ENCODE measurements around the gene ZNF23.
A peak's percentile ranks its signal among the peaks of the same experiment; 100 is the strongest.

Gene ZNF23

GRCh38 chr16:71414038-71414437 lies 48.0 kb downstream of the ZNF23 start:
- no peaks in the 10 kb centered on the region for H3K9me3 Mint-ChIP-seq
- no peak overlapping the region for H3K4me3 Mint-ChIP-seq
- peaks cover 12% of the 10 kb centered on the region for H3K4me1 Mint-ChIP-seq
- H3K27ac Mint-ChIP-seq = no peak overlapping the region
- DNase-seq = no peak
- no peaks in the 10 kb centered on the region for H3K36me3 Mint-ChIP-seq (ENCODE audit: low read depth)
- peaks cover 64% of the 10 kb centered on the region for H3K27me3 Mint-ChIP-seq (ENCODE audit: low read depth, poor library complexity)
- TF ChIP-seq CTCF (IDR thresholded peaks at IDR 0.05) = no peak

GRCh38 chr16:71413341-71413740 lies 48.7 kb downstream of the ZNF23 start:
- H3K36me3 Mint-ChIP-seq (ENCODE audit: low read depth) = no peaks in the 10 kb centered on the region
- no peak overlapping the region for H3K4me3 Mint-ChIP-seq
- no peak for DNase-seq
- peaks cover 64% of the 10 kb centered on the region for H3K27me3 Mint-ChIP-seq (ENCODE audit: low read depth, poor library complexity)
- no peaks in the 10 kb centered on the region for H3K9me3 Mint-ChIP-seq
- no peak for TF ChIP-seq CTCF (IDR thresholded peaks at IDR 0.05)
- H3K27ac Mint-ChIP-seq = no peak overlapping the region
- H3K4me1 Mint-ChIP-seq = peaks cover 12% of the 10 kb centered on the region

GRCh38 chr16:71412270-71413160 lies 49.5 kb downstream of the ZNF23 start:
- Mint-ChIP-seq H3K9me3 (no peaks in the 10 kb centered on the region), H3K27me3 (ENCODE audit: low read depth, poor library complexity) (peaks cover 60% of the 10 kb centered on the region), H3K27ac (no peak overlapping the region), H3K4me3 (peak overlapping the region; percentile 64), H3K4me1 (peaks cover 12% of the 10 kb centered on the region), H3K36me3 (ENCODE audit: low read depth) (no peaks in the 10 kb centered on the region)
- DNase-seq = peak; percentile 85
- TF ChIP-seq CTCF (IDR thresholded peaks at IDR 0.05) = peak; percentile 78

GRCh38 chr16:71410146-71410545 lies 51.9 kb downstream of the ZNF23 start:
- Mint-ChIP-seq H3K4me3 (no peak overlapping the region), H3K36me3 (ENCODE audit: low read depth) (no peaks in the 10 kb centered on the region), H3K9me3 (peaks cover 10% of the 10 kb centered on the region), H3K27ac (no peak overlapping the region), H3K27me3 (ENCODE audit: low read depth, poor library complexity) (peaks cover 57% of the 10 kb centered on the region), H3K4me1 (peaks cover 12% of the 10 kb centered on the region)
- no peak for DNase-seq
- TF ChIP-seq CTCF (IDR thresholded peaks at IDR 0.05) = no peak

GRCh38 chr16:71409011-71409775 lies 52.9 kb downstream of the ZNF23 start:
- H3K4me3 Mint-ChIP-seq = no peak overlapping the region
- H3K27ac Mint-ChIP-seq = no peak overlapping the region
- H3K36me3 Mint-ChIP-seq (ENCODE audit: low read depth) = no peaks in the 10 kb centered on the region
- no peak for TF ChIP-seq CTCF (IDR thresholded peaks at IDR 0.05)
- H3K27me3 Mint-ChIP-seq (ENCODE audit: low read depth, poor library complexity) = peaks cover 62% of the 10 kb centered on the region
- no peak for DNase-seq
- peaks cover 15% of the 10 kb centered on the region for H3K4me1 Mint-ChIP-seq
- peaks cover 15% of the 10 kb centered on the region for H3K9me3 Mint-ChIP-seq

Data from nephron progenitor cell (in vitro differentiated cells).